ENCODE data around the gene POLD1. TPM values are rescaled to one million over a fixed set of nuclear protein-coding genes. Genes with fewer than 3 reads are reported as not detected.
"Not testable (repeated sequence)": the region's sequence is repeated elsewhere in the genome, so short reads cannot be mapped to it uniquely, and the experiment has no call there.

Gene POLD1
- total RNA-seq, 1 donor from 2014 or later: 151 TPM

- Mint-ChIP-seq H3K4me1 (peaks cover 11% of the 10 kb centered on the region), H3K27ac (ENCODE audit: unreplicated experiment) (no peak overlapping the region), H3K9me3 (no peaks in the 10 kb centered on the region), H3K4me3 (no peak overlapping the region), H3K36me3 (ENCODE audit: low read depth) (no peaks in the 10 kb centered on the region), H3K27me3 (ENCODE audit: low read depth) (peaks cover 60% of the 10 kb centered on the region)
- no peak for DNase-seq (ENCODE audit: low read depth, low spot score)
- no peak for TF ChIP-seq CTCF (conservative IDR thresholded peaks at IDR 0.05)
Observed at GRCh38 chr19:50435627-50436026, 51.5 kb downstream of the POLD1 start.

- H3K27me3 Mint-ChIP-seq (ENCODE audit: low read depth): peaks cover 52% of the 10 kb centered on the region
- no peaks in the 10 kb centered on the region for H3K9me3 Mint-ChIP-seq
- no peak overlapping the region for H3K27ac Mint-ChIP-seq (ENCODE audit: unreplicated experiment)
- H3K4me3 Mint-ChIP-seq: no peak overlapping the region
- TF ChIP-seq CTCF (conservative IDR thresholded peaks at IDR 0.05): no peak
- DNase-seq (ENCODE audit: low read depth, low spot score): no peak
- no peaks in the 10 kb centered on the region for H3K36me3 Mint-ChIP-seq (ENCODE audit: low read depth)
- no peaks in the 10 kb centered on the region for H3K4me1 Mint-ChIP-seq
Observed at GRCh38 chr19:50437862-50438449, 53.8 kb downstream of the POLD1 start.

- not testable (repeated sequence) for H3K4me1 Mint-ChIP-seq; H3K9me3 Mint-ChIP-seq; DNase-seq (ENCODE audit: low read depth, low spot score); H3K27ac Mint-ChIP-seq (ENCODE audit: unreplicated experiment); H3K4me3 Mint-ChIP-seq; H3K36me3 Mint-ChIP-seq (ENCODE audit: low read depth)
- H3K27me3 Mint-ChIP-seq (ENCODE audit: low read depth): peaks cover 40% of the 10 kb centered on the region
Observed at GRCh38 chr19:50439130-50439529, 55.0 kb downstream of the POLD1 start.

GRCh38 chr19:50444059-50444458 lies 59.9 kb downstream of the POLD1 start:
- no peak overlapping the region for H3K27ac Mint-ChIP-seq (ENCODE audit: unreplicated experiment)
- H3K4me1 Mint-ChIP-seq: no peaks in the 10 kb centered on the region
- H3K27me3 Mint-ChIP-seq (ENCODE audit: low read depth): peaks cover 18% of the 10 kb centered on the region
- peaks cover 8% of the 10 kb centered on the region for H3K9me3 Mint-ChIP-seq
- H3K36me3 Mint-ChIP-seq (ENCODE audit: low read depth): no peaks in the 10 kb centered on the region
- H3K4me3 Mint-ChIP-seq: no peak overlapping the region
- TF ChIP-seq CTCF (conservative IDR thresholded peaks at IDR 0.05): no peak
- DNase-seq (ENCODE audit: low read depth, low spot score): no peak

GRCh38 chr19:50447053-50447452 lies 62.9 kb downstream of the POLD1 start:
- no peak for TF ChIP-seq CTCF (conservative IDR thresholded peaks at IDR 0.05)
- Mint-ChIP-seq H3K27ac (ENCODE audit: unreplicated experiment) (no peak overlapping the region), H3K9me3 (peaks cover 8% of the 10 kb centered on the region), H3K27me3 (ENCODE audit: low read depth) (peaks cover 9% of the 10 kb centered on the region), H3K36me3 (ENCODE audit: low read depth) (no peaks in the 10 kb centered on the region), H3K4me3 (no peak overlapping the region), H3K4me1 (no peaks in the 10 kb centered on the region)
- no peak for DNase-seq (ENCODE audit: low read depth, low spot score)

- no peaks in the 10 kb centered on the region for H3K36me3 Mint-ChIP-seq (ENCODE audit: low read depth)
- H3K27ac Mint-ChIP-seq (ENCODE audit: unreplicated experiment): no peak overlapping the region
- no peak for TF ChIP-seq CTCF (conservative IDR thresholded peaks at IDR 0.05)
- peaks cover 10% of the 10 kb centered on the region for H3K27me3 Mint-ChIP-seq (ENCODE audit: low read depth)
- peaks cover 8% of the 10 kb centered on the region for H3K9me3 Mint-ChIP-seq
- no peaks in the 10 kb centered on the region for H3K4me1 Mint-ChIP-seq
- no peak for DNase-seq (ENCODE audit: low read depth, low spot score)
- H3K4me3 Mint-ChIP-seq: no peak overlapping the region
Observed at GRCh38 chr19:50447750-50448149, 63.6 kb downstream of the POLD1 start.

Data from neural crest cell (in vitro differentiated cells).